HepG2 (cell line): ENCODE results near the gene NEURL2. TPM values are rescaled to one million over a fixed set of nuclear protein-coding genes. Genes with fewer than 3 reads are reported as not detected.

Experiments used
- AHR ChIP-seq: IDR thresholded peaks from 2 replicates; pipeline ENCODE4 v1.6.1; 2018; ENCODE audit warnings: missing genetic modification reagents, missing compliant biosample characterization
- DPF2 ChIP-seq: sonication (generic); formaldehyde crosslinking; IDR thresholded peaks from 2 replicates; pipeline ENCODE4 v1.4.0; 2020; ENCODE audit warnings: mild to moderate bottlenecking, low read depth, missing genetic modification reagents, borderline replicate concordance
- FOXK1 ChIP-seq: sonication (generic); formaldehyde crosslinking; IDR thresholded peaks from 2 replicates; pipeline ENCODE4 v1.4.0; 2020; ENCODE audit warnings: low read depth, missing genetic modification reagents, borderline replicate concordance
- HNF1A ChIP-seq, 2 experiments: sonication (generic) in 1 of 2; formaldehyde crosslinking in 1 of 2; IDR thresholded peaks; 2 replicates each; pipeline versions ENCODE4 v1.4.0 to v1.6.1; 2016 to 2020; ENCODE audit warnings: borderline replicate concordance in 1 of 2, low read depth in 1 of 2, mild to moderate bottlenecking in 1 of 2, missing genetic modification reagents in 1 of 2
- KDM2A ChIP-seq: sonication (generic); formaldehyde crosslinking; IDR thresholded peaks from 2 replicates; pipeline ENCODE4 v1.4.0; 2020; ENCODE audit warnings: low read depth, missing genetic modification reagents, borderline replicate concordance
- ONECUT2 ChIP-seq: sonication (generic); formaldehyde crosslinking; IDR thresholded peaks from 2 replicates; pipeline ENCODE4 v1.4.0; 2020; ENCODE audit warnings: missing genetic modification reagents
- PBX2 ChIP-seq: IDR thresholded peaks from 2 replicates; pipeline ENCODE4 v1.6.1; 2016; ENCODE audit warnings: control low read depth
- PHF8 ChIP-seq: sonication (generic); formaldehyde crosslinking; IDR thresholded peaks from 2 replicates; pipeline ENCODE4 v1.5.0; 2020; ENCODE audit warnings: missing genetic modification reagents
- PITX1 ChIP-seq: sonication (generic); formaldehyde crosslinking; IDR thresholded peaks from 2 replicates; pipeline ENCODE4 v1.5.1; 2020; ENCODE audit warnings: mild to moderate bottlenecking, missing genetic modification reagents
- RARA ChIP-seq: IDR thresholded peaks from 2 replicates; pipeline ENCODE4 v1.6.1; 2016; ENCODE audit warnings: missing genetic modification reagents, missing compliant biosample characterization
- RCOR2 ChIP-seq: IDR thresholded peaks from 2 replicates; pipeline ENCODE4 v1.6.1; 2016; ENCODE audit warnings: missing biosample characterization, missing genetic modification reagents
- SATB2 ChIP-seq: sonication (generic); formaldehyde crosslinking; IDR thresholded peaks from 2 replicates; pipeline ENCODE4 v1.5.0; 2020; ENCODE audit warnings: missing genetic modification reagents
- SOX6 ChIP-seq, 2 experiments: fragments of 450-650 bp in 1 of 2; sonication (generic) in 1 of 2; formaldehyde crosslinking in 1 of 2; IDR thresholded peaks; 2 replicates each; pipeline versions ENCODE4 v1.4.0 to v1.6.1; 2017 to 2020; ENCODE audit warnings: antibody characterized with exemption in 1 of 2, mild to moderate bottlenecking in 1 of 2, missing genetic modification reagents in 1 of 2
- TEAD3 ChIP-seq: optimal IDR thresholded peaks from 2 replicates; pipeline ENCODE3; 2016; ENCODE audit warnings: borderline replicate concordance
- ZBED4 ChIP-seq: sonication (generic); formaldehyde crosslinking; IDR thresholded peaks from 2 replicates; pipeline ENCODE4 v1.4.0; 2020; ENCODE audit warnings: missing genetic modification reagents, borderline replicate concordance
- ZBTB20 ChIP-seq: sonication (generic); formaldehyde crosslinking; IDR thresholded peaks from 2 replicates; pipeline ENCODE4 v1.8.1; 2023; ENCODE audit warnings: missing genetic modification reagents, low read depth, mild to moderate bottlenecking, borderline replicate concordance
- ZC3H13 ChIP-seq: sonication (generic); formaldehyde crosslinking; IDR thresholded peaks from 2 replicates; pipeline ENCODE4 v1.8.1; 2023; ENCODE audit warnings: mild to moderate bottlenecking, missing genetic modification reagents, moderate library complexity
- ZNF547 ChIP-seq: sonication (generic); formaldehyde crosslinking; IDR thresholded peaks from 2 replicates; pipeline ENCODE4 v1.5.1; 2020; ENCODE audit warnings: mild to moderate bottlenecking, missing genetic modification reagents
- ZNF605 ChIP-seq: sonication (generic); formaldehyde crosslinking; IDR thresholded peaks from 2 replicates; pipeline ENCODE4 v1.8.0; 2022; ENCODE audit warnings: mild to moderate bottlenecking, missing genetic modification reagents
- polyA plus RNA-seq, 8 experiments: library from polyadenylated mRNA; depleted of rRNA in 3 of 8; stranded (reverse) in 7 of 8; unstranded in 1 of 8; fragments of >200 nt; fragmentation: Illumina TruSeq in 4 of 8; extraction: Trizol in 4 of 8; gene quantifications; 2 replicates each; pipeline versions ENCODE4 v1.2.1 to v1.2.3, GENCODE V29; 2011 to 2016; ENCODE audit warnings: low read depth in 4 of 8, missing spikeins in 1 of 8, mixed read lengths in 1 of 8; ENCODE audit not compliant: insufficient read depth in 1 of 8
- total RNA-seq, 5 experiments: library from RNA; depleted of rRNA; stranded (reverse); fragments of >200 nt; fragmentation: Illumina TruSeq; extraction: Trizol; gene quantifications; 2 replicates each; pipeline ENCODE4 v1.2.3, GENCODE V29; 2016; ENCODE audit warnings: low read depth in 1 of 5

The NEURL2 gene
- total and polyA plus RNA-seq, 2 of the 13 experiments (the other 11 are each of a cell fraction or from before 2014, with no cell fraction given): 7.2 to 9.7 TPM

- TF ChIP-seq HNF1A (IDR thresholded peaks at IDR 0.05; ENCODE audit: low read depth) (no peak), HNF1A (CRISPR knock-in tag; IDR thresholded peaks at IDR 0.05; ENCODE audit: borderline replicate concordance) (0 out of 2 replicates have a peak, but pooled peaks have one; percentile 16), RARA (CRISPR knock-in tag) (peak; percentile 72), TEAD3 (CRISPR knock-in tag) (peak; percentile 68), ZNF547 (no peak), ZBED4 (CRISPR knock-in tag) (no peak), ZC3H13 (CRISPR knock-in tag) (no peak), AHR (CRISPR knock-in tag) (no peak), ONECUT2 (CRISPR knock-in tag) (no peak), SATB2 (CRISPR knock-in tag) (no peak), PBX2 (CRISPR knock-in tag) (peak; percentile 48; the same call in 1 of the 2 replicates), KDM2A (CRISPR knock-in tag) (peak; percentile 14; the same call in 1 of the 2 replicates), RCOR2 (CRISPR knock-in tag) (0 out of 2 replicates have a peak, but pooled peaks have one; percentile 18), PITX1 (CRISPR knock-in tag) (peak; percentile 65; the same call in 1 of the 2 replicates), FOXK1 (CRISPR knock-in tag) (peak; percentile 94), PHF8 (CRISPR knock-in tag) (no peak), ZBTB20 (CRISPR knock-in tag) (0 out of 2 replicates have a peak, but pooled peaks have one; percentile 27), ZNF605 (peak; percentile 72; the same call in 1 of the 2 replicates), SOX6 (IDR thresholded peaks at IDR 0.05) (no peak), SOX6 (CRISPR knock-in tag; IDR thresholded peaks at IDR 0.05) (peak; percentile 47), DPF2 (CRISPR knock-in tag) (no peak)
These were observed 33.6 kb upstream of the NEURL2 start (continued) for GRCh38 chr20:45924391-45925261.
